H9 (cell line): ENCODE results near the gene TMEFF2. TPM values are rescaled to one million over a fixed set of nuclear protein-coding genes. Genes with fewer than 3 reads are reported as not detected.

ENCODE experiments used
- DNase-seq: peaks from one replicate; pipeline ENCODE4 v3.0.0-alpha.2; 2017
- H2AFZ ChIP-seq: one replicate; pipeline ENCODE4 v1.6.1; 2013; ENCODE audit warnings: mild to moderate bottlenecking, low read length, control low read depth, moderate library complexity
- H2AK5ac ChIP-seq: 2 replicates; pipeline ENCODE4 v1.6.1; 2013; ENCODE audit warnings: low read length, control low read depth, mixed read lengths; ENCODE audit not compliant: insufficient read length
- H2BK120ac ChIP-seq: one replicate; pipeline ENCODE4 v1.6.1; 2013; ENCODE audit warnings: low read depth, mild to moderate bottlenecking, low read length, control low read depth, inconsistent platforms; ENCODE audit not compliant: poor library complexity, severe bottlenecking
- H2BK12ac ChIP-seq: 2 replicates; pipeline ENCODE4 v1.6.1; 2013; ENCODE audit warnings: low read length, control low read depth, mixed read lengths, low read depth; ENCODE audit not compliant: insufficient read length
- H2BK15ac ChIP-seq: 2 replicates; pipeline ENCODE4 v1.6.1; 2013; ENCODE audit warnings: low read depth, low read length, control low read depth
- H2BK20ac ChIP-seq: one replicate; pipeline ENCODE4 v1.6.1; 2013; ENCODE audit warnings: low read depth, mild to moderate bottlenecking, low read length, control low read depth, inconsistent platforms; ENCODE audit not compliant: poor library complexity, severe bottlenecking
- H2BK5ac ChIP-seq: 2 replicates; pipeline ENCODE4 v1.6.1; 2013; ENCODE audit warnings: low read length, control low read depth, mixed read lengths; ENCODE audit not compliant: insufficient read length
- H3K14ac ChIP-seq: 2 replicates; pipeline ENCODE4 v1.6.1; 2013; ENCODE audit warnings: low read length, control low read depth; ENCODE audit not compliant: insufficient read depth
- H3K18ac ChIP-seq: 2 replicates; pipeline ENCODE4 v1.6.1; 2013; ENCODE audit warnings: low read depth, mild to moderate bottlenecking, mixed read lengths, low read length, control low read depth; ENCODE audit not compliant: insufficient read length
- H3K23ac ChIP-seq: 2 replicates; pipeline ENCODE4 v1.6.1; 2013; ENCODE audit warnings: low read length, control low read depth, mixed read lengths, low read depth; ENCODE audit not compliant: insufficient read length
- H3K23me2 ChIP-seq: 2 replicates; pipeline ENCODE4 v1.6.1; 2013; ENCODE audit warnings: low read depth, mild to moderate bottlenecking, mixed read lengths, low read length, control low read depth; ENCODE audit not compliant: insufficient read length, poor library complexity, severe bottlenecking
- H3K27ac ChIP-seq: 2 replicates; pipeline ENCODE4 v1.5.1; 2013; ENCODE audit warnings: low read length, control low read depth, mixed read lengths, low read depth; ENCODE audit not compliant: insufficient read length
- H3K27me3 ChIP-seq: 2 replicates; pipeline ENCODE4 v1.6.1; 2013; ENCODE audit warnings: low read length, control low read depth, inconsistent platforms; ENCODE audit not compliant: insufficient read depth
- H3K4ac ChIP-seq: 2 replicates; pipeline ENCODE4 v1.6.1; 2013; ENCODE audit warnings: low read depth, mild to moderate bottlenecking, control low read depth, inconsistent platforms, low read length, moderate library complexity
- H3K4me1 ChIP-seq: 2 replicates; pipeline ENCODE4 v1.6.1; 2013; ENCODE audit warnings: low read length, control low read depth, inconsistent platforms; ENCODE audit not compliant: insufficient read depth
- H3K4me2 ChIP-seq: 2 replicates; pipeline ENCODE4 v1.6.1; 2013; ENCODE audit warnings: low read length, control low read depth, mixed read lengths; ENCODE audit not compliant: insufficient read length, insufficient read depth
- H3K56ac ChIP-seq: 2 replicates; pipeline ENCODE4 v1.6.1; 2013; ENCODE audit warnings: low read depth, mild to moderate bottlenecking, mixed read lengths, low read length, control low read depth; ENCODE audit not compliant: insufficient read length
- H3K79me1 ChIP-seq: 2 replicates; pipeline ENCODE4 v1.6.1; 2013; ENCODE audit warnings: low read depth, mild to moderate bottlenecking, moderate library complexity, low read length, control low read depth, inconsistent platforms; ENCODE audit not compliant: insufficient read depth, poor library complexity, severe bottlenecking
- H3K79me2 ChIP-seq: 2 replicates; pipeline ENCODE4 v1.6.1; 2013; ENCODE audit warnings: low read length, control low read depth, inconsistent platforms; ENCODE audit not compliant: insufficient read depth
- H3K9ac ChIP-seq: 2 replicates; pipeline ENCODE4 v1.6.1; 2013; ENCODE audit warnings: low read length, control low read depth, mixed read lengths; ENCODE audit not compliant: insufficient read length; ENCODE audit errors: extremely low read depth
- H3K9me3 ChIP-seq: one replicate; pipeline ENCODE4 v1.6.1; 2013; ENCODE audit warnings: low read depth, low read length, inconsistent platforms; ENCODE audit not compliant: control insufficient read depth
- H3T11ph ChIP-seq: one replicate; pipeline ENCODE4 v1.6.1; 2013; ENCODE audit warnings: mild to moderate bottlenecking, low read length, control low read depth, inconsistent platforms
- H4K20me1 ChIP-seq: one replicate; pipeline ENCODE4 v1.6.1; 2013; ENCODE audit not compliant: control insufficient read depth, insufficient read length, insufficient read depth
- H4K5ac ChIP-seq: 2 replicates; pipeline ENCODE4 v1.6.1; 2013; ENCODE audit warnings: low read depth, mild to moderate bottlenecking, mixed read lengths, low read length, control low read depth; ENCODE audit not compliant: insufficient read length
- H4K8ac ChIP-seq: replicated peaks from 2 replicates; pipeline ENCODE4 v1.6.1; 2013; ENCODE audit warnings: low read length, control low read depth, mixed read lengths, low read depth; ENCODE audit not compliant: insufficient read length
- H4K91ac ChIP-seq: 2 replicates; pipeline ENCODE4 v1.6.1; 2013; ENCODE audit warnings: low read depth, mild to moderate bottlenecking, moderate library complexity, mixed read lengths, low read length, control low read depth; ENCODE audit not compliant: insufficient read length
- H3K27ac Mint-ChIP-seq, 3 experiments: 2 replicates in 2 of 3; 3 replicates in 1 of 3; pipeline ENCODE4 v1.8.0; 2020 to 2021; ENCODE audit warnings: mixed read lengths in 3 of 3, mild to moderate bottlenecking in 1 of 3, moderate library complexity in 1 of 3
- H3K27me3 Mint-ChIP-seq: 2 replicates; pipeline ENCODE4 v1.8.0; 2021; ENCODE audit warnings: low read depth, mild to moderate bottlenecking, moderate library complexity, mixed read lengths
- H3K36me3 Mint-ChIP-seq, 3 experiments: 2 replicates in 2 of 3; 3 replicates in 1 of 3; pipeline ENCODE4 v1.8.0; 2020 to 2021; ENCODE audit warnings: low read depth in 3 of 3, mixed read lengths in 3 of 3; ENCODE audit not compliant: insufficient read depth in 1 of 3
- H3K4me1 Mint-ChIP-seq, 2 experiments: 2 replicates each; pipeline ENCODE4 v1.8.0; 2020; ENCODE audit warnings: mixed read lengths in 2 of 2
- H3K4me3 Mint-ChIP-seq, 2 experiments: 2 replicates in 1 of 2; 3 replicates in 1 of 2; pipeline ENCODE4 v1.8.0; 2020 to 2021; ENCODE audit warnings: mild to moderate bottlenecking in 2 of 2, mixed read lengths in 2 of 2, moderate library complexity in 1 of 2
- H3K9me3 Mint-ChIP-seq, 2 experiments: 2 replicates in 1 of 2; 3 replicates in 1 of 2; pipeline ENCODE4 v1.8.0; 2020; ENCODE audit warnings: mild to moderate bottlenecking in 2 of 2, mixed read lengths in 2 of 2, moderate library complexity in 1 of 2
- WGBS: extraction: QIAGEN DNeasy Blood & Tissue Kit; methylation state at CpG from one replicate; pipeline ENCODE4 v1.1.7; 2013; ENCODE audit warnings: missing lambda C conversion rate, low lambda C conversion rate, mixed read lengths; ENCODE audit not compliant: insufficient read length; ENCODE audit errors: extremely low coverage; 5-methylcytosine and 5-hydroxymethylcytosine counted together
- total RNA-seq: library from RNA; stranded (reverse); gene quantifications from 2 replicates; pipeline ENCODE4 v1.2.1, GENCODE V29; 2021
- TF ChIP-seq, protein P1 (sequence below): fragments of 200-600 bp; sonication (generic); conservative IDR thresholded peaks from 3 replicates; pipeline ENCODE4 v1.8.0; 2021; ENCODE audit warnings: antibody characterized with exemption, mild to moderate bottlenecking

The TMEFF2 gene
- total RNA-seq, 1 experiment from 2014 or later = 0.39 TPM

DNA sequence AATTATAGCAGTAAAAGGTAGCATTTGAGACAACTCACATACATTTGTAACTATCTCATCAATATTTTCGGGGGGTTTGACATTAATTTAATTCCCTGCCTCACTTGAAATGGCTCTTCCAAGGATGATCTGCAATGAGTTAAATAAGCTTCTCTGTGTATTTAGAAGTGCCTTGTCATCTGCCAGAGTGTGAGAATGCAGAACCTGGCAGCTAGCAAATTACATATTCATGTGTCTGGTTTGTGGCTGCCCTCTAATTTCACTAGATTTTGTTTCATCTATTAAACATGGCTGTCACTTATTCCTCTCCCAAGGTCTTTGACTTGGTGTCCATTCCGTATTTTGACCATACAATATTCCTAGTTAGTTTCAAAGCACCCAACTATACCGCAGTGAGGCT lies 189.5 kb downstream of the TMEFF2 start:
- Histone ChIP-seq H3K4me2 (no peak overlapping the region), H2BK20ac (no peak overlapping the region)
- TF ChIP-seq, protein P1, sequence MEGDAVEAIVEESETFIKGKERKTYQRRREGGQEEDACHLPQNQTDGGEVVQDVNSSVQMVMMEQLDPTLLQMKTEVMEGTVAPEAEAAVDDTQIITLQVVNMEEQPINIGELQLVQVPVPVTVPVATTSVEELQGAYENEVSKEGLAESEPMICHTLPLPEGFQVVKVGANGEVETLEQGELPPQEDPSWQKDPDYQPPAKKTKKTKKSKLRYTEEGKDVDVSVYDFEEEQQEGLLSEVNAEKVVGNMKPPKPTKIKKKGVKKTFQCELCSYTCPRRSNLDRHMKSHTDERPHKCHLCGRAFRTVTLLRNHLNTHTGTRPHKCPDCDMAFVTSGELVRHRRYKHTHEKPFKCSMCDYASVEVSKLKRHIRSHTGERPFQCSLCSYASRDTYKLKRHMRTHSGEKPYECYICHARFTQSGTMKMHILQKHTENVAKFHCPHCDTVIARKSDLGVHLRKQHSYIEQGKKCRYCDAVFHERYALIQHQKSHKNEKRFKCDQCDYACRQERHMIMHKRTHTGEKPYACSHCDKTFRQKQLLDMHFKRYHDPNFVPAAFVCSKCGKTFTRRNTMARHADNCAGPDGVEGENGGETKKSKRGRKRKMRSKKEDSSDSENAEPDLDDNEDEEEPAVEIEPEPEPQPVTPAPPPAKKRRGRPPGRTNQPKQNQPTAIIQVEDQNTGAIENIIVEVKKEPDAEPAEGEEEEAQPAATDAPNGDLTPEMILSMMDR = no peak

More for the DNA sequence above, 189.5 kb downstream of the TMEFF2 start:
- H3K27ac ChIP-seq = no peak overlapping the region
- H4K5ac ChIP-seq = no peak overlapping the region
- no peaks in the 10 kb centered on the region; the same call in 1 of the 2 replicates for H3K4me1 ChIP-seq
- H3K79me2 ChIP-seq = no peaks in the 10 kb centered on the region
- H3K27me3 ChIP-seq = no peaks in the 10 kb centered on the region
- H2BK120ac ChIP-seq = no peak overlapping the region
- no peaks in the 10 kb centered on the region; the same call in 1 of the 2 replicates for H3K27me3 Mint-ChIP-seq
- H3K79me1 ChIP-seq = no peaks in the 10 kb centered on the region
- no peak overlapping the region for H2AK5ac ChIP-seq
- H3K4me3 Mint-ChIP-seq = no peak overlapping the region
- no peak overlapping the region for H3T11ph ChIP-seq
- no peak overlapping the region for H2BK15ac ChIP-seq
- peaks cover 0 to 11% (median 2%) of the 10 kb centered on the region in 3 experiments; a peak in 4 of 7 replicates for H3K36me3 Mint-ChIP-seq
- H3K9me3 ChIP-seq = no peaks in the 10 kb centered on the region
- no peak overlapping the region for H3K18ac ChIP-seq
- no peak overlapping the region for H3K23ac ChIP-seq
- DNase-seq = no peak
- WGBS = no CpG with 5 or more reads among the region's 3 CpGs
- H3K23me2 ChIP-seq = no peaks in the 10 kb centered on the region
- H3K56ac ChIP-seq = no peak overlapping the region
- H3K9ac ChIP-seq = no peak overlapping the region
- no peak overlapping the region for H4K8ac ChIP-seq
- H4K91ac ChIP-seq = no peak overlapping the region
- peaks cover 17 to 32% of the 10 kb centered on the region in 2 experiments for H3K4me1 Mint-ChIP-seq
- H3K4ac ChIP-seq = no peak overlapping the region
- peak overlapping the region in 1 of 3 experiments; percentile 44; a peak in 1 of 7 replicates for H3K27ac Mint-ChIP-seq
- H2AFZ ChIP-seq = no peak overlapping the region
- H2BK5ac ChIP-seq = no peak overlapping the region
- no peaks in the 10 kb centered on the region for H4K20me1 ChIP-seq
- H3K9me3 Mint-ChIP-seq = peaks cover 1 to 3% of the 10 kb centered on the region in 2 experiments; a peak in 2 of 5 replicates
- H2BK12ac ChIP-seq = no peak overlapping the region
- no peak overlapping the region for H3K14ac ChIP-seq
